Fibroblast of skin of right quadriceps (primary cell): ENCODE data around the gene CEMP1.
A peak's percentile ranks its signal among the peaks of the same experiment; 100 is the strongest.
"Not testable (repeated sequence)": the region's sequence is repeated elsewhere in the genome, so short reads cannot be mapped to it uniquely, and the experiment has no call there.

Experiments
- DNase-seq: peaks from one replicate; pipeline ENCODE4 v3.0.0-alpha.2; 2013

Gene CEMP1

DNA sequence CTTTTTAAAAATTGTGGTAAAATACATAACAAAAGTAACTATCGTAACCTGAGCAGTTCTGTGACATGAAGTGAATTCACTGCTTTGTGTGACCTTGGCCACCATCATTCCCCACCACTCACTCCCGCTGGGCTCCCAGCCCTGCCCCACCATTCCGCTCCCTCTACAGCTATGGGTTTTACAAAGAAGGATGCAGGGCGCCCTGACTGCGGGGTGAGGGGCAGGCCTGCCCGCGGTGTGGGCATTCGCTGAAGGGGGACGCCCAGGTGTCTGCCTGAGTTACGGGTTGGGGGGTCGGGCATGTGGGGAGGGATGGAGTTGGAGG lies at the start of gene CEMP1:
Gene CEMP1, minus strand, starts transcription at position 38 of the 325 bp plus-strand sequence. CDS start 335 bp downstream, outside the sequence.
- no peak for DNase-seq

- DNase-seq, result not testable (repeated sequence)
These were observed 49.6 kb upstream of the CEMP1 start for GRCh38 chr16:2580818-2581217.

DNA sequence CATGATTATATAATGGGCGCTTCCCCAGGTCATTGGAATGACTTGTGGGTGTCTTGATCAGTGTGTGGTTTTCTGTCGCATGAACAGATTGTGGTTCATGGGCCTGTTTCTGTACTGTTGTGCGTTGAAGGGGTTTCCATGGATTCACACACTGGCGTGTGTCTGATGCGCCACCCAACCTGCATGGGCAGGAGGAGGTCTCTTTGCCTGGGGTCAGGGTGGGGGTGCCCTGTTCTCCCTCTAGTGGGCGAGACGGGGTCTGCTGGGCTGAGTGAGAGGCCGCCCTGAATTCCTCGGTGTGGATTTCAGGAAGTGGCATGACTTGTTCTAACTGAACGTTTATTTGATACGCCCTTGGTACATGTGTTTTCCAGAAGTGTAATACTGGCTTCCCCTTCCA lies 48.9 kb upstream of the CEMP1 start:
- DNase-seq, result peak; percentile 18

DNA sequence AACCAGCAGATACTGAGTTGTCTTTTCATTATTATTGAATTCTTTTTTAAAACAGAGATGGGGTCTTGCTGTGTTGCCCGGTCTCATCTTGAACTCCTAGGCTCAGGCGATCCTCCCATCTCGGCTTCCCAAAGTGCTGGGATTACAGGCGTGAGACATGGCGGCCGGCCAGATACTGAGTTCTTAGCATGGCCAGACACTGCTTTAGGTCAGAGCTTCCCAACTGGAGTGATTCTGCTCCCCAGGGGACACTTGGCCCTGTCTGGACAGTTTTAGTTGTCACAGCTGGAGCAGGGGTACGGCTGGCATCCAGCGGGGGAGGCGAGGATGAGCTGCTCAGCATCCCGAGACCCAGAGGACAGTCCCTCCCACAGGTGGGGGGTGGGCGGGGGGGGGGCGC lies 47.7 kb upstream of the CEMP1 start:
- not testable (repeated sequence) for DNase-seq

DNA sequence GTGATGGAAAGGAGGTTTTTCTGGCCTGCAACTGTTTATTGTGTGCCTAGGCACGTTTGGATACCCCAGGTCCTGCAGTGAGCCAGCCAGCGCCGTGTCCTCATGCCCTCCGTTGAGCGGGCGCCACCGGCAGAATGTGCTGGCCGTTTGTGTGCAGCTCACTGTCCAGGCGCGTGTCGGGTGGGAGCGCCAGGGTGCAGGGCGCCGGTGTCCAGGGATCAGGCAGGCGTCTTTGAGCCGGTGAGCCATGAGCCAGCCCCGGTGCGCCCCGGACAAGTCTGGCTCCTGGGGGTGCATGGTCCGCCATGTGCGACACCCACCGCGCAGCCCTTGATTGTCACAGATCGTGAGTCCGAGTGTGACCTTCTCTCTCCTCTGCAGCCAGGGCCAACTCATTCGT lies 45.8 kb upstream of the CEMP1 start:
- not testable (repeated sequence) for DNase-seq

- DNase-seq, result not testable (repeated sequence)
These were observed 44.6 kb upstream of the CEMP1 start for GRCh38 chr16:2575839-2576238.

GRCh38 chr16:2572704-2573103 lies 41.5 kb upstream of the CEMP1 start:
- not testable (repeated sequence) for DNase-seq

DNA sequence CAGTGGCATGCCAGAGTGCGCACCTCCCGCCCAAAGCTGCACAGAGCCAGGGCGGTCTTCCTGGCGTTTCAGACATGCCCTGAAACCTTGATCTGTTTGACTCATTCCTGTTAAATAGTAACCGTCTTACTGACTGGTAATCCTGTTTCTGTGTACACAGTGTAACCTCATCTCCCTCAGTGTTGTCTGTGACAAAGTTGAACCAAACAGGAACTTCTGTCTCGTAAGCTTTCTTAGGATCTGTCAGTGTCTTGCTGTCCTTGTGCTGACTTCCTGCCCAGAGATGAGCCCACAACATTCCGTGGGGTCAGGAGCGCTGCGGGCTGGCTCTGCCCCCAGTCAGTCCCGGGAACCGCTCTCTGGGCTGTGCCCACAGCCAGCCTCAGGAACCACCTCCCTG lies 37.4 kb upstream of the CEMP1 start:
- DNase-seq, result not testable (repeated sequence)

- not testable (repeated sequence) for DNase-seq
These were observed 36.3 kb upstream of the CEMP1 start for GRCh38 chr16:2567506-2567905.

GRCh38 chr16:2560798-2561133 lies 29.6 kb upstream of the CEMP1 start:
- DNase-seq, result not testable (repeated sequence)

DNA sequence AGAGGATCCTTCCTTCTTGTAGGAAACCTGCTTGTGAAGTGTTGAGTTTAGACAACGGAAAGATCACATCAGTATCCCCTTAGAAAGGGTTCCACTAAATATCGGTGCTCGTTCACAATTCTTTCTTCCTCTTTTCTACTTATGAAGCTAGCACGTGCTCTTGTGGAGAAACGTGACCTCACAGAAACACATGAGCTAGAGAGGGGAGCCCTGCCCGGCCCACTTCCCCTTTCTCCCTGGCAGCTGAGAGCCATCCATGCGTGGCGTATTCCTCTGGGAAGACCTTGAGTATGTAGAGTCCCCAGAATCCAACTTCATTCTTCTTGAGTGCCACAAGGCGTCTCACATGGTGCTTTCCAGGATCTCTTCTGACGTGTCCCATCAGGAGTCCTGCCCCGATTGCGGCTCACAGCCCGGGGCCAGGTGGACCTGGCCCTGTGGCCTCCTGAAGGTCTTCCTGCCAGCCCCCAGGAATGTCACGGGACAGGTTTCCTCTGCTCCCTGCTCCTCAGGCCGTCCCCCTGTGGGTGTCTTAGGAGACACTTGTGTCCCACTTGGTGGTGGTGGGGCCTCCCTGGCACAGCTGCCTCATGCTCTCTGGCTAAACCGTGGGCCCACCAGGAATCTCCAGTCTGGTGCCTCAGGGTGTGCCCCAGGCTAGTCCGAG lies 29.1 kb upstream of the CEMP1 start:
- DNase-seq, result not testable (repeated sequence)

DNA sequence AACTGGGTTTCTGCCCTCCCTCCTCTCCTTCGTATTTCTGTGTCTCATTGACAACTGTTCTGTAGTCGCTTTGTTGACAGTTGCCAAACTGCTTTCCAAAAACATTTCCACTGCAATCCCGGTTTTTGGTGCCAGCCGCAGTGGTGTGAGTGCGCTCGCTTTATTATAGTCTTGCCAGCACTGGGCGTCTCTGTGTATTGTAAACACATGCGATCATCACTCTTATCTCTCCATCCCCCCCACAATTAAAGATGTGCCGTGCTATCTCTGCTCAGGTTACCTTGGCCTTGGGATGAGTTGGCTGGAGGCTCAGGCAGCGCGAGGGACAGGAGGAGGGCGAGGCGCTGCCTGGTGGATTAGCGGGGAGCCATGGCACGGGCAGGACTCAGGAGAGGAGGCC lies 25.9 kb upstream of the CEMP1 start:
- DNase-seq, result not testable (repeated sequence)

- DNase-seq, result not testable (repeated sequence)
These were observed 23.7 kb upstream of the CEMP1 start for GRCh38 chr16:2554709-2555425.

DNA sequence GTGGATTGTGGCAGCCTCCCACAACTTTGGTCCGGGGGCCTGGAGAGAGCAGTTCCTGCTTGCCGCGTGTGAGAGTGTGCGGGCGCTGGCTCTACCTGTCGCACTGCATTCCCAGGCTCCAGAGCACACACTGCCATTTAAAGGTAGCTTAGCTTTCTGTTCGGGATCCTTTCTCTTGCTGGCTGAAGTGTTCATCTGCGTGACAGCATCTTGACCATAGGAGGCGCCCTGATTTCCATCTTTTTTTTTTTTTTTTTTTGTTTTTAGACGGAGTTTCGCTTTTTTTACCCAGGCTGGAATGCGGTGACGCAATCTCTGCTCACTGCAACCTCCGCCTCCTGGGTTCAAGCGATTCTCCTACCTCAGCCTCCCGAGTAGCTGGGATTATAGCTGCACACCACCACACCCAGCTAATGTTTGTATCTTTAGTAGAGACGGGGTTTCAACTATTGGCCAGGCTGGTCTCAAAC lies 20.2 kb upstream of the CEMP1 start:
- peak; percentile 39 for DNase-seq

DNA sequence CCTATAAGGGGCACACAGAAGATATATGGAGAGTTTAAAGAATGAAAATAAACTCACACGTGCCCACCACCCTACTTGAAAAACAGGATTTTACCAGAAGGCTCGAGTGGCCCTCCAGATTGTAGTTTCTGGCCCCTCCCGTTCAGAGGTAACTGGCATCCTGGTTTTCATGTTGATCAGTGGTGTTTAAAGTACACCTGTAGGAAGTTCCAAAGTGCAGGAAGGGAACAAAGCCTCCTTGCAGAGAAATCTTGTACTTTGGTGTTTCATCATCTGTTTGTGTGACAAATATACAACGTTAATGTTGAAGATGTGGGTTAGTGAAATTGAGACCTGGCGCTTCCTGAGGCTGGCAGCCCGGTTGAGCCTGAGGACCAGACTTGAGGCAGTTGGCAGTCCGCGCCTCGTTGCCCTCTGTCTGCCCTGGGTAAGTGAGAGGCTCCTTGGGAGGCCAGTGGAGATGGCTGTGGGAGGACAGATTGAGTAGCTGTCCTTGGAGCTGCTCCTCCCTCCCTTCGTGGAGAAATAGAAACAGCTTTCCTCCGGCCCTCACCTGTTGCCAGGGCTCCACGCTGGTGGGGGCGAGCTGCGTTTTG lies 19.2 kb upstream of the CEMP1 start:
- not testable (repeated sequence) for DNase-seq

DNA sequence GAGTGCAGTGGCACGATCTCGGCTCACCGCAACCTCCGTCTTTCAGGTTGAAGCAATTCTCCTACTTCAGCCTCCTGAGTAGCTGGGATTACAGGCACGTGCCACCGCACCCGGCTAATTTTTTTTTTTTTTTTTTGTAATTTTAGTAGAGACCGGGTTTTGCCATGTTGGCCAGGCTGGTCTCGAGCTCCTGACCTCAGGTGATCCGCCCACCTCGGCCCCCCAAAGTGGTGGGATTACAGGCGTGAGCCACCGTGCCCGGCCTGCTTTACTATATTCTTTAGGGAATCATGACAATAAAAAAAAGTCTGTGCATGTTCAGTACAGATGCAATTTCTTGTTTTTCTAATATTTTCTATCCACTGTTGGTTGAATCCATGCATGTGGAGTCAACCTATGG lies 12.6 kb upstream of the CEMP1 start:
- not testable (repeated sequence) for DNase-seq

GRCh38 chr16:2541409-2541808 lies 10.2 kb upstream of the CEMP1 start:
- DNase-seq, result not testable (repeated sequence)

DNA sequence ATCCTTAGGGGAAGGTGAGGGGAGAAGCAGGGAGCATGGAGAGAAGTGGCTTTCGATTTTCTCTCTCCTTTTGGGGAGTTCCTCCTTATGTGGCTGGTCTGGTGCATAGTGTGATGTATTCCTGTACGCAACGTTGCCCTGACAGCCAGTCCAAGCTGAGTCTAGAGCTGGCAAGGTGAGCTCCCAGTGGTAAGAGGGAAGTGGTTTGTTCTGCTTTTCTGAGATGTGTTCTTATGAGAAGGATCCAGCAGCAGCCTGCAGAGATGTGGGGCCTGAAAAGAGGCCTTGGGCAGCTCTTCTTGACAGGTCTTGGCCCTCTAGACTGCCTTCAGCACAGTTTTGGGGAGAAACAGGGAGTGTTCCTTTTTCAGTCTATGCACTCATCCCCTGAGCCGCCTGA lies 9.7 kb upstream of the CEMP1 start:
- DNase-seq, result not testable (repeated sequence)

GRCh38 chr16:2539845-2540458 lies 8.7 kb upstream of the CEMP1 start:
- not testable (repeated sequence) for DNase-seq

DNA sequence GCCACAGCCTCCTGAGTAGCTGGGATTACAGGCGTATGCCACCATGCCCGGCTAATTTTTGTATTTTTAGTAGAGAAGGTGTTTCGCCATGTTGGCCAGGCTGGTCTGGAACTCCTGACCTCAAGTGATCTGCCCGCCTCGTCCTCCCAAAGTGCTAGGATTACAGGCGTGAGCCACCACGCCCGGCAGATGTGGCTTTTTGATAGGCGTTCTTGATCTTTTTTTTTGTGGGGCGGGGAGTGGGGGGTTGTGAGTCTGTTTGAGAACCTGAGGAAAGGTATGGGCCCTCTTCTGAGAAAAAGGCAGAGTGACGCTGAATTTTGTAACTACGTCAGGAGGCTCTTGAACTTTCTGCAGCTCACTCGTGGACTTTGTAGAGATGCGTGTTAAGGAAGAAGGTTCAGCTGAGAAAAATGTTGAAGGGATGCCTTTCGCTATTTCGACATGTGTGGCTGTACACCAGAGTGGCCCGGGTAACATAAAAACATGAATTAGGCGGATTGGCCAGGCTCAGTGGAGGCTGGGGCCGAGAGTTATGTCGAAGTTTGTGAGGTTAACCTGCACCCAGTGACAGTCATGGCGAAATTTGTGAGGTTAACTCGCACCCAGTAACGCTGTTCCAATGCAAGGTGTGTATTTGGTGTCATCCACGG lies 8.1 kb upstream of the CEMP1 start:
- DNase-seq, result not testable (repeated sequence)

DNA sequence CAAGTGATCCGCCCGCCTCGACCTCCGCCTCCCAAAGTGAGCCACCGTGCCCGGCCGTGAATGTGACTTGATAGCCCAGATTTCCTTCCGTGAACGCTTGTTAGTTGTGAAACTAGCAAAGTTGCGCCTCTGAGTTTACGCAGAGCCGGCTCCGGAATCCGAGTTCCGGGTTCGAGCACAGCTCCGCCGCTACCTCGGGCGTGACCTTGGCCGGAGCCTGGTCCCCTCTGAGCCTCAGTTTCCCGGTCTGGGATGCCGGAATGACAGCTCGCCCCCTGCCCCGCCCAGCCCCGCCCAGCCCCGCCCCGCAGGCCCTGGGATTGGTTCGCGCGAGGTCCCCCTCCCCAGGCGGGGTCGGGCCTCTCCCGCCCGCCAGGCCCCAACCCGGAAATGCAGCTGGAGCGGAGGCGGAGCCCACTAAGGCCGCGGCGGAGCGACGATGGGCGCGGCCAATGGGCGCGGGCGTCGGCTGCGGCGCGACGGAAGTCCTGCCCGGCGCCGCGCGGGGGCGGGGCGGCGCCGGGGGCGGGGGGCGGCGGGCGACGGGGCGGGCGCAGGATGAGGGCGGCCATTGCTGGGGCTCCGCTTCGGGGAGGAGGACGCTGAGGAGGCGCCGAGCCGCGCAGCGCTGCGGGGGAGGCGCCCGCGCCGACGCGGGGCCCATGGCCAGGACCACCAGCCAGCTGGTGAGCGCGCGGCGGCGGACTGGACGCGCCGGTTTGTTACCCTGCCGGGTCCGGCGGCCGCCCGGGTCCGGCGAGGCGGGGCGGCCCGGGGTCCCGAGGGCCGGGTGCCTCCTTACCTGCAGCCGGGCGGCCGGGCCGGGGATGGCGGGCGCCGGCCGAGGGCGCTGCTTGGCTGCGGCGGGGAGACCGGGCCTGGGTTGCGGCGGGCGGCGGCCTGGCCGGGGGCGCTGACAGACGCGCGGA lies 6.5 kb upstream of the CEMP1 start, which contains the start of gene PDPK1:
Gene PDPK1, plus strand, starts transcription at position 571 of the 929 bp plus-strand sequence. Its CDS starts 92 bp downstream, at position 663.
- peak; percentile 95 for DNase-seq

- DNase-seq, result peak; percentile 51
These were observed 4.4 kb upstream of the CEMP1 start for GRCh38 chr16:2535625-2536013.
